Measurements from ENCODE around the gene BCAS1.

- TF ChIP-seq CTCF (IDR thresholded peaks at IDR 0.05) (no peak), POLR2A (IDR thresholded peaks at IDR 0.05) (no peak)
Measured at GRCh38 chr20:53977391-53977790, 93.0 kb downstream of the BCAS1 start.

Measured in adrenal gland (tissue), 5 donors.